Measurements from ENCODE around the gene SLC6A17. TPM values are rescaled to one million over a fixed set of nuclear protein-coding genes. Genes with fewer than 3 reads are reported as not detected.

Gene SLC6A17
- total and polyA plus RNA-seq, 2 donors (not counting 1 experiment from before 2014, with no cell fraction given): not detected

GRCh38 chr1:110114784-110115183 is 35.5 kb upstream of the SLC6A17 start:
- Histone ChIP-seq H3K36me3 (replicated peaks in 1 of 2; ENCODE audit: control extremely low read depth in 1 of 2, control insufficient read depth in 1 of 2, extremely low read depth in 1 of 2, insufficient read depth in 2 of 2, low read length in 1 of 2) (no peaks in the 10 kb centered on the region), H2AFZ (ENCODE audit: insufficient read depth, low read depth, low read length, poor library complexity, severe bottlenecking) (no peak overlapping the region), H3K4me3 (ENCODE audit: control extremely low read depth in 1 of 5, extremely low read depth in 1 of 5, insufficient read depth in 1 of 5, low read depth in 2 of 5, low read length in 4 of 5) (no peak overlapping the region), H3K79me2 (ENCODE audit: control insufficient read depth, insufficient read depth, low read length) (no peaks in the 10 kb centered on the region), H3K27me3 (replicated peaks in 1 of 4; ENCODE audit: control extremely low read depth in 1 of 4, control insufficient read depth in 3 of 4, insufficient read depth in 4 of 4, low read length in 3 of 4) (peaks cover 0 to 6% (median 2%) of the 10 kb centered on the region in 4 experiments), H3K27ac (ENCODE audit: low read length in 2 of 2) (no peak overlapping the region), H3K9me3 (ENCODE audit: control extremely low read depth in 1 of 3, control insufficient read depth in 2 of 3, insufficient read depth in 1 of 3, low read length in 2 of 3) (peaks cover 0 to 2% (median 0%) of the 10 kb centered on the region in 3 donors), H3K4me1 (ENCODE audit: control insufficient read depth in 2 of 2, insufficient read depth in 2 of 2, low read length in 2 of 2) (no peaks in the 10 kb centered on the region), H4K20me1 (ENCODE audit: control insufficient read depth, insufficient read depth, low read length, poor library complexity, severe bottlenecking) (no peaks in the 10 kb centered on the region), H3K9ac (ENCODE audit: low read length) (no peak overlapping the region), H3K4me2 (replicated peaks; ENCODE audit: low read depth, low read length, poor library complexity, severe bottlenecking) (no peak overlapping the region)
- WGBS (ENCODE audit: insufficient coverage): 92% methylated on average over 2 of the region's 5 CpGs
- ChIA-PET POLR2A (no interaction called here), CTCF (interaction anchor here (2.7 kb wide), 1 partner anchor 11 kb away, joined by 10 read pairs; no protein-coding TSS in a partner anchor)
- H3K4me1 Mint-ChIP-seq: no peaks in the 10 kb centered on the region
- no peak for ATAC-seq (ENCODE audit: low read depth)
- intact Hi-C loops (cut with micrococcal nuclease): no loop called here
- H3K9me3 Mint-ChIP-seq (ENCODE audit: insufficient read depth): no peaks in the 10 kb centered on the region
- no peak overlapping the region for H3K27ac Mint-ChIP-seq
- TF ChIP-seq EZH2 (IDR thresholded peaks at IDR 0.05; ENCODE audit: borderline replicate concordance, insufficient read depth, low read depth, low read length, poor library complexity, severe bottlenecking) (no peak), CTCF (IDR thresholded peaks at IDR 0.05) (no peak)
- DNase-seq: no peak
- no peak overlapping the region for H3K4me3 Mint-ChIP-seq
- peaks cover 47% of the 10 kb centered on the region for H3K27me3 Mint-ChIP-seq

GRCh38 chr1:110118636-110119396 is 31.5 kb upstream of the SLC6A17 start:
- Histone ChIP-seq H3K4me1 (ENCODE audit: control insufficient read depth in 2 of 2, insufficient read depth in 2 of 2, low read length in 2 of 2) (no peaks in the 10 kb centered on the region), H3K27me3 (replicated peaks in 1 of 4; ENCODE audit: control extremely low read depth in 1 of 4, control insufficient read depth in 3 of 4, insufficient read depth in 4 of 4, low read length in 3 of 4) (peaks cover 0 to 11% (median 2%) of the 10 kb centered on the region in 4 experiments), H3K9me3 (ENCODE audit: control extremely low read depth in 1 of 3, control insufficient read depth in 2 of 3, insufficient read depth in 1 of 3, low read length in 2 of 3) (peaks cover 0 to 21% (median 1%) of the 10 kb centered on the region in 3 donors), H3K36me3 (replicated peaks in 1 of 2; ENCODE audit: control extremely low read depth in 1 of 2, control insufficient read depth in 1 of 2, extremely low read depth in 1 of 2, insufficient read depth in 2 of 2, low read length in 1 of 2) (no peaks in the 10 kb centered on the region), H3K4me3 (ENCODE audit: control extremely low read depth in 1 of 5, extremely low read depth in 1 of 5, insufficient read depth in 1 of 5, low read depth in 2 of 5, low read length in 4 of 5) (no peak overlapping the region), H3K27ac (ENCODE audit: low read length in 2 of 2) (no peak overlapping the region), H3K79me2 (ENCODE audit: control insufficient read depth, insufficient read depth, low read length) (no peaks in the 10 kb centered on the region), H2AFZ (ENCODE audit: insufficient read depth, low read depth, low read length, poor library complexity, severe bottlenecking) (no peak overlapping the region), H4K20me1 (ENCODE audit: control insufficient read depth, insufficient read depth, low read length, poor library complexity, severe bottlenecking) (no peaks in the 10 kb centered on the region), H3K9ac (ENCODE audit: low read length) (no peak overlapping the region), H3K4me2 (replicated peaks; ENCODE audit: low read depth, low read length, poor library complexity, severe bottlenecking) (no peak overlapping the region)
- WGBS (ENCODE audit: insufficient coverage): 80% methylated on average over 4 of the region's 7 CpGs
- no peak overlapping the region for H3K27ac Mint-ChIP-seq
- DNase-seq (no peak), ATAC-seq (ENCODE audit: low read depth) (no peak)
- H3K4me3 Mint-ChIP-seq: no peak overlapping the region
- POLR2A ChIA-PET: no interaction called here
- H3K9me3 Mint-ChIP-seq (ENCODE audit: insufficient read depth): no peaks in the 10 kb centered on the region
- CTCF ChIA-PET: no interaction called here
- intact Hi-C loops (cut with micrococcal nuclease): no loop called here
- peaks cover 43% of the 10 kb centered on the region for H3K27me3 Mint-ChIP-seq
- TF ChIP-seq CTCF (IDR thresholded peaks at IDR 0.05) (no peak), EZH2 (IDR thresholded peaks at IDR 0.05; ENCODE audit: borderline replicate concordance, insufficient read depth, low read depth, low read length, poor library complexity, severe bottlenecking) (no peak)
- H3K4me1 Mint-ChIP-seq: no peaks in the 10 kb centered on the region
